Islet precursor cell (in vitro differentiated cells): ENCODE results near the gene KIAA0513.
"Not testable (repeated sequence)": the region's sequence is repeated elsewhere in the genome, so short reads cannot be mapped to it uniquely, and the experiment has no call there.

Experiments used
- DNase-seq: peaks from one replicate; pipeline ENCODE4 v3.0.0-alpha.2; 2018

Gene KIAA0513

DNA sequence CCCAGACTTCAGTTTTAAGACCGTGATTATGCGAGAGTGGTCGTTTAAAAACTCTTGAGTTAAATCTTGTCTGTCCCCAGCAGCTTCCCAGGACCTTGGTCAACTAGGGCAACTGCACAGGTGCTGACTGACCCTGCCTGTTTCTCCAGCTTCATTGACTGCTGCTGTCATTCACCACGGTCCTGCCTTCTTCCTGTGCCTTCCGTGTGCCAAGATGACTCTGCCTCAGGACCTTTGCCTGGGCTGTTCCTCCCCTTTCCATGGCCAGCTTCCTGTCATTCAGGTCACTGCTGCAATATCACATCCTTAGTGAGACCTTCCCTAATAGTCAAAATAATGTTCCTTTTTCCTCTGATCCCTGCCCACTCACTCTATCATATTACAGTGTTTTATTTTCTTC is 3.9 kb downstream of the KIAA0513 start:
- no peak for DNase-seq

DNA sequence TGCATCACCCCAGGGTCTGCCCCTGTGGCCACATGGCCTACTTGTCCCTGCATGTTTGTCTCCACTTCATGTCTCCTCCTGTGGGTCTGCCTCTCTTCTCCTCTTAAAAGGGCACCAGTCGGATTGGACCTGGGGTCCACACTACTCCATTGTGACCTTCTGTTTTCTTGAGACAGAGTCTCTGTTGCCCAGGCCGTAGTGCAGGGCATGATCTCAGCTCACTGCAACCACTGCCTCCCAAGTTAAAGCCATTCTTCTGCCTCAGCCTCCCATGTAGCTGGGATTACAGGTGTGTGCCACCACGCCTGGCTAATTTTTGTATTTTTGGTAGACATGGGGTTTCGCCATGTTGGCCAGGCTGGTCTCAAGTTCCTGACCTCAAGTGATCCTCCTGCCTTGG is 4.6 kb downstream of the KIAA0513 start:
- not testable (repeated sequence) for DNase-seq

DNA sequence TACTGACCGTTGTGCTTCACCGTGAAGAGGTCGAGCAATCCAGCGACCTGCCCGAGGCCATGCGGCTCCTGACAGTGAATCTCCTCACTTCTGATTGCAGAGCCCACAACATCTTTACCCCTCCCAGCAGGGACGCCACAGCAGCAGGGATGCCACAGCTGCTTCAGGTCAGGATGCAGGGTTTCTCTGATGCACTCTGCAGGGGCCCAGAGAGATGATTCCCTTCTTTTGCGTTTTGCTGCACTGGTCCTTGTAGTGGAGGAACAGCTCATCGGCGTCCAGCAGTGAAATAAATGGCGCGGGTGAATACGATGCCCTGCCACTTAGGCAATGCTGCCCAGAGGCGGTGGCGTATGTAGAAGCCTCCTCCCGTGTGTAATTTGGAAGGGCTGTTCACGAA is 5.6 kb downstream of the KIAA0513 start:
- no peak for DNase-seq

DNA sequence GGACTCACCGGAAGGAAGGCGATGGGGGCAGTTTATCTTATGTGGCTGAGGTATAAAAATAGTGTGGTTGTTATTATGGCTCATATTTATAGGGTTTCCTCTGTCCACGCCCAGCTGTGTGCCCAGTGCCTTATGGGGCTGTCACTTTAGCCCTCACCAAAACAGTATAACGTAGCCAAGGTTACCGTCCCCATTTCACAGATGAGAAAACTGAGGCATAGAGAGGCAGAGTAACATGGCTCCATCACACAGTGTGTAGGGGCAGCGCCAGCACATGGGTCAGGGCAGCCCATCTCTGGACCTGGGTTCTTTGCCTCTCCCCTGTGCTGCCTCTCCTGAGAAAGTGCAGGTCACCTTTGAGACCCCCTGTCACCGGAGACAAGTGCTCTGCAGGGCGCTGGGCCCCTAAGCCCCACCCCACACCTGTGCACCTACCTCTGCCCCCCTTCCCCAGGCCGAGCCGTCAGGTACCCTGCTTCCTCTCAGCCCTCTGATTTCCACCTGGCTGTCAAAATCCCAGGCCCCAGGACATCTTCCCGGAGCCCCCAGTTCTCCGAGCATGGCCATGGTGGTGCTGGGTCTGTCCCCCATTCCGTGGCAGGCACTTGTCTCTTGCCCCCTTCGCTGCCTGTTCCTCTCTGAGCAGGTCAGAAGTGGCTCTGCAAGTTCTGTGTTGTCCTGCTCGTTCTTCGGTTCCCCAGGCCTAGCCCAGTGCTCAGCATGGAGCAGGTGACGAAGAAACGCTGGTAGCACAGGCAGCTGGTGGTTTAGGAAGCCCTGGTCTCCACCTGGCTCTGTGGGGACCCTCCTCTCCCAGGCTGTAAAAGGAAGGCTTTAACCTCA is 7.2 kb downstream of the KIAA0513 start:
- no peak for DNase-seq

DNA sequence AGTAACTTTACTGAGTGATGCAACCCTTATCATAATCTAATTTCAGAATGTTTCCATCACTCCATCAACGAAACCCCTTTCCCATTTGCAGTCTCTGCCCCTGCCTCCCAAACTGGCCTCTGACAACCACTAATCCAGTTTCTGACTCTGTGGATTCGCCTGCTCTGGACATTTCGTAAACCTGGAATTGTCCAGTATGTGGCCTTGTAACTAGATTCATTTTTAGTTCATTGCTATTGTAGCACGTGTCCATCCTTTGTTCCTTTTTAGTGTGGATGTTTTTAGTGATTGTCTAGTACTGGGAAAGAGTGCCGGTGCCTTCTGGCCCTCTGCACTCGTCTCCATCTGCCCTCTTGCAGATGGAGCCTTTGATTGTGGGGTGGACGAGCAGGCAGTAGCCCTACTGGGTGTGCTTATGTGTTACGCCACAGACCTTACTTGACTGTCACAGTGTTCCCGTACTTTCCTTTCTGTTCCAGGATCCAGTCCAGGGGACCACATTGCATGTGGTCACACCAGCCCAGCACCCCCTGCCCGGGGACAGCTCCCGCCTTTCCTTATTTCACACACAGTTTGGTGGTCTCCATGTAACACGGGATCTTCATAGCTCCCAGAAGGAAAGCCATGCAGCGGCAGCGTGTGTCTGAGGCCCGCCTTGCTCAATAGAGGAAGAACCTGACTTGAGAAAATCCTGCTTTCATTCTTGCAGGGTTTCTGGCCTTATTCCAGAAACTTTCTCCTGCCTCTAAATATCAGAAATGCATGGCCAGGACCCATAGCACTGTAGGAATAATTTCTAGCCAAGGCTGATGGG is 8.8 kb downstream of the KIAA0513 start:
- DNase-seq: no peak

DNA sequence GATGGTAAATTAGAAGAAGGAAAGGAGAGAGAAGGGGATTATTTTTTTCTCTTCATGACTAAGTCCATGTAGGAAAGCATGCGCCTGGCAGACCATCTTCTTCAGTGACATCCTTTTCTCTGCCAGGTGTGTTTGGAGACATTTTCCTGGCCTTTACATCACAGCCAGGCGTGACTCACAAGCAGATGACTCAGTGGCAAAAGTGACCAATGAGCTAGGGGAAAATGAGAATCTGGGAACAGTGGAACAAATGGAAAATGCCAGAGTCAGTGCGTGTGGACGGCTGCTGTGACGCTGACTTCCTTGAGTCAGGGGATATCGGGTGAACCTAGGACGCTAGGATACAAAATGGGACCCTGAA is 9.4 kb downstream of the KIAA0513 start:
- peak; percentile 82 for DNase-seq

DNA sequence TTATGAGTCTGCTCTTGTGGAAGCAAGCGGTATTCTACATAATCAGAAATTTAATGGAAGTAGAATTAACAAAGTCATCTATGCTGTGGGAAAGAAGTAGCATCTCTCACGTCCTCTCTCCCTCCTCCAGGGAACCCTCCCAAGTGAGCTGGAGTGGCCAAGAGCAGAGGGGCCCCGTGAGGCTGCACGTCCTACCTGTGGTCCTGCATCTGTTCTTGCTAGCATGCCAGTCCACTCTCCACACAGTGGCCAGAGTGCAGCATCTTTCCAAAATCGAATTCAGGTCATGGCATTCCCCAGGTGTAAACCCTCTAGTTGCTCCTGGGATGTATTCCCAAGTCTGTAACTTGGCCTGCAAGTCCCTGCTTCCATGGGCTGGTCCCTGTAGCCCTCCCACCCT is 10.1 kb downstream of the KIAA0513 start:
- DNase-seq: no peak

DNA sequence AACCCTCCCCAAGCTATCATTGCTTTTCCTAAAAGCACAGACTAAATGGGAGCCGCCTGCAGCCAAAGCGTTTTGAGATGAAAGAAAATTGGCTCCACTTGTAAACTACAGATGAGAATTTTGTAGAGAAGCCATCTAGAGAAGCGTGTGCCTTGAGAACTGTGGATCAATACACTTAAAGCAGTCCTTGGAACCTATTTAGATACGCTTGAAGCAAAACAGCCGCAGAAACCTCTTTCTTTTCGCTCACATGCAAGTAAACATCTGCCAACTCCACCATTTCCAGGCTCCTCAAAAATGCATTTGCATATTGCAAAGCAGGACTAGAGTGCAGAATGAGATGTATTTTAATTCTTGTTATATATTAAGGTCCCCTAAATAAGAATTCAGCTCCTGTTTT is 13.1 kb downstream of the KIAA0513 start:
- no peak for DNase-seq

DNA sequence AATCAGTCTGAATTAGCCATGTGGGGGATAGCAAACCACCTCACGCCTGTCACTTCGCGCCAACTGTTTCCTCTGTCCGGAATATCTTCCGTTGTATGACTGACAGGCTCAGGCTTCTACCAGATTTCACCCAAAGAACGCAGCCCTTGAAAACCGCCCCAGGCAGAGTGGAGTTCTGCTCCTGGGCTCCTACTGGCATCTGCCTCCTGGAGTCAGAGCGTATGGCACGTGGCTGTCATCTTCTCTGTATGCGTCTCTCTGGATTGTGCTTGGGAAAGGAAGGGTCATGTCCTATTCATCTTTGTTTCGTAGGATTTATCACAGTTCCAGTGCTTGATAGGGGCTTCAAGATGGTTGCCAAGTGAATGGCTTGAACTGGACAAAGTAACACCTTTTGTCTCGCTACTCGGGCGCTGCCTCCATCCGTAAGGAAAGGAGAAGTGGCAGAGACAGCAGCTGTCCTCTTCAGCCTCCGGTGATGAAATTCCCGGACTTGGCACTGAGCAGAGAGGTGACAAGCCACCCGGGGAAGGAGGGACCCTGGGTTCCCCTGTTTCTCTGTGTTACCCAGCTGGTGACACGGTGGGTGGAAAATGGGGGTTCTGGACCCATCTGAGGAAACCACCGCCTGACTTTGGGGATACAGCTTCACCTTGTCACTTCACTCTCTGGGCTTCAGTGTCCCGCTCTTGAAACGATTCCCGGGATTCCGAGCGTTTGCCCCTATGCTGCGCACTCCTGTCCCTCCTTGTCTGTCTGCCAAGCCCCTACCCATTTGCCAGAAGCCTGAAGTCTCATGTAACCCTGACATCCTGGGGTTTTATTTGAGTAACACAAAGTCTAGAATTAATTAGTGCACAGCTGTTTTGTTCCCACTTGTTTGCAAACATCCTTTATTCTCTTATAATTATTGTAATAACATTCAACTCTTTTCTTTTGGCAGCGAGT is 13.9 kb downstream of the KIAA0513 start:
- DNase-seq: no peak

DNA sequence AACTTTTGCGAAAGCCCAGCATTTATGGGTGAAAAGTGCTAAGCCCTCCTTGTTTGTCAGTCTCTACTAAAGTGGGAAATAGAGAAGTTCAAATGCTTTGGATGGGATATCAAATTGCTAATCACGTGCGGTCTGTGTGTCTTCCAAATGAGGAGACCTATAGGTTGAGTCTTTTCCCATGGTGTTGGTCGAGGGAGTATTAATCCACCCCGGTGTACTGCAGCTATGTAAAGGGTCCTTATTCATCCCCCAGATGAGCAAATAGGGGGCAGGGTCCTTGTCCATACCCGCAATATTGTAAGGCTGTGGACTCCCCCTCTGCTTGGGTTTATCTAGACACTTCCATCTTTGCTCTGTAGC is 14.6 kb downstream of the KIAA0513 start:
- DNase-seq: no peak

DNA sequence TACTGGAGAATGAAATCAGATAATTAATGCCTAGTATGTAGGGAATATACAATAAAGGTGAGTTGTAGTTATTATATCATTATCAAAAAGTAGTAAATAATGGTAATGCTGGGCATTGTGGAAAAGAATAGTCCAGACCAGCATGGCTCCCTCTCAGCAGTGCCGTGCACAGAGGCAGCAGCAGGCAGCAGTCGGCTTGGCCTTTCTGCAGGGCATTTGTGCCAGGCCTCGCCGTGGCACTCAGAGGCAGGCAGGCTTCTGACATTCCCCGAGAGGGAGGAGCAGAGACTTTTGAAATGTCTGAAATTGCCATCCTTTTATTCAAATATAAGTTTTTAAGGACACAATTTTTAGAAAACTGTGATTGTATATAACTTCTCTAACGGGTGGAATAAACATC is 15.0 kb downstream of the KIAA0513 start:
- no peak for DNase-seq

DNA sequence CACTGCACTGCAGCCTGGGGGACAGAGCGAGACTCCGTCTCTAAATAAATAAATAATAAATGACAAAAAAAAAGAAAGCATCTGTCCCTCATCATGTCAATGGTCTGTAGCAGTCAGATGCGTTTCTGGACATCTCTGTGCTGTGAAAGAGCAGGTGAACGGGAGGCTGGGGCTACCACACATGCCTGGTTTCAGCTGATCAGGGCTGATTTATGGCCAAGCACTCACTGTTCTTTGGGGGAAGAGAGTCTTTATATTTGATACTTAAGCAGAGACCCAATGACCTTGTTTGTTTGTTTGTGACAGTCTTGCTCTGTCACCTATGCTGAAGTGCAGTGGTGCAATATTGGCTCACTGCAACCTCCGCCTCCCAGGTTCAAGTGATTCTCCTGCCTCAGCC is 17.5 kb downstream of the KIAA0513 start:
- no peak for DNase-seq

DNA sequence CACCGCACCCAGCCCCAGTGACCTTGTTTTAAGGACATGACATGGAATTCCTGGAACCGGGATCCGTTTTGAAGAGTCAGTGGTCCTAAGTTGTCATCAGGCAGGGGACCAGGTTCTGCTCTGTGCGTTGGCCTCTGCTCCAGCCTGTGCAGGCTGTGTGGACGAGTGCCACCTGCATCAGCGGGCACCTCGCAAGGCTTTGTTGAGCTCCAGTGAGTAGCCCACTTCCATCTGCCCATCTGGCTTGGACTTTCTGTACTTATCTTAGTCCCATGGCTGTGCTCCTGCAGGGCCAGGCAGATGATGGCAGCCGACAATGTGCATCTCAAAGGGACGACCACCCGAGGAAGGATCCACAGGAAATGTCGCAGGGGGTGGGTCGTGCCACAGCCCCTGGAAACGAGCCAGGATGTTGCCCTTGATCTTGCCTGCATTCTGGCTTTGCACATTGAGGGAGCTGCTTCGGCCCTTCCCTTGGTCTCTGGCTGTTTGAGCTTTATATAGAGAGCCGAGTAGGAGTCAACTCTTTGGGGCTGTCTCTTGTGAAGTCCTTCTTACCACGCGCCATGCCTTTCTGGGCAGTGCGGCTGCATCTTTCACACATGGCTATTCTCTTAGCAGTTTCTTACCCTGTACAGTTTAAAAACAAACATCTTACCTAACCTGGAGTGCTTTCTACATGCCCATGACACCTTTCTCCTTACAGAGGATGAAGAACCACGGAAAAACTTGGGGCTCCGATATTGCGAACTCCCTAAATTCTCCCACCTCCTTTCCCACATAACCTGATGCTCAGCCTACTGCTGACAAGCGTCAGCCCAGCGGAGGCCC is 18.3 kb downstream of the KIAA0513 start:
- no peak for DNase-seq

DNA sequence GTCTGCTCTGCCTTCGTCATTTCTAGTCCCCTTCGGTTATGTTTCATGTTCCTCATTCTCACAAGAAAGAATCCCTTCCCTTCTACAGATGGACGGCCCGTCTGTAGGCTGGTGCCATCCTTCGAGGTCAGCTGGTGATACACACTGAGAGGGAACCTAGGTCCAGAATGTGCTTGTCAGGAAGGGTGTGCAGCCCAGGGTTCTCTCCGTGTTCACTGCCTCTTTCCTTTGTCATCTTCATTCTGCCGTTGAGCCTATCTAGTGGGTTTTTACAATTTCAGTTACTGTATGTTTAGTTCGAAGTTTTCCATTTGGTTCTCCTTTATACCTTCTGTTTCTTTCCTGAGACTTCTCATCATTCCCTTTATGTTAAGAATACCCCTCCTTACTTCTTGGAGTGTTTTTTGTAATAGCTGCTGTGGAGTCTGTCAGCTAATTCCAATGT is 18.9 kb downstream of the KIAA0513 start:
- no peak for DNase-seq

DNA sequence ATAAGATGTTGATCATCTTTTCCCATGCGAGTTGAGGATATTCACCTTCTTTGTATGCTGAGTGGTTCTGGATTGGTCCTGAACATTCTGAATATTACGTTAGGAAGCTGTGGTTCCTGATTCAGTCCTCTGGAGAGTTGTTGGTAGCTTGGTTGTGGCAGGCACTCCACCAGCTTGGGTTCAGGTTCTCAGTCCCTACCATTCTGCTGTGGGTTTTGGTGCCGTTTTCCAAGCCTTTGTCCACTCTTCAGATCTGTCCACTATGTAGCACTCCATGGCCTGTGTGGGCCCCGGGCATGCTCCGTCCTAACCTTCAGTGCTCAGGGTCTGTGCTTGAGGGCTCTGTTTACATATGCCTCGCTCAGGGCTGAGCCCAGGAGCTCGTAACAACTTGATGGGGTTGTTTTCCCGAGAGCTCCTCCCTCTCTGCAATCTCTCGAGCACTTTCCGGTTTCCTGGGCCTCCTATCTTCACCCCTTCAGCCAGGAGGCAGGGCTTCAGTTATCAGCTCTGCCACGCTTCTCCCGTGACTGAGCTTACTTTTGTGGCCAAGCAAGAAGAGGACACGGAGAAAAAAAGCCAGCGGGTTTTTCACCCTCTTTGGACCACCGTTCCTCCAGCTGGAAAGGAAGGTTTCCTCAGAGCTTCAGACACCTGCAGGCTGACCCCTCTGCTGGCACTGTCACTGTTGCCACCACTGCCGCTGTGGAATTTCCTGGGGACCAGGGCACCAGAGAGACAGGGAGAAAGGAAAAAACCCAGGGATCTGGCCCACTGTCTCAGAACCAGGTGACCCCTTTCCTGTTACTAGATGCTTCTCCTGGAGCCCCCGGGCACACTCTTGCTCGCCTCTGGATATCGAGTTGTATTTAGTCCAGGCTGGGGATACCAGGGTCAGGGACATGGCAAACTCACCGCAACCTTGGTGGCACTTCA is 19.6 kb downstream of the KIAA0513 start:
- DNase-seq: no peak

DNA sequence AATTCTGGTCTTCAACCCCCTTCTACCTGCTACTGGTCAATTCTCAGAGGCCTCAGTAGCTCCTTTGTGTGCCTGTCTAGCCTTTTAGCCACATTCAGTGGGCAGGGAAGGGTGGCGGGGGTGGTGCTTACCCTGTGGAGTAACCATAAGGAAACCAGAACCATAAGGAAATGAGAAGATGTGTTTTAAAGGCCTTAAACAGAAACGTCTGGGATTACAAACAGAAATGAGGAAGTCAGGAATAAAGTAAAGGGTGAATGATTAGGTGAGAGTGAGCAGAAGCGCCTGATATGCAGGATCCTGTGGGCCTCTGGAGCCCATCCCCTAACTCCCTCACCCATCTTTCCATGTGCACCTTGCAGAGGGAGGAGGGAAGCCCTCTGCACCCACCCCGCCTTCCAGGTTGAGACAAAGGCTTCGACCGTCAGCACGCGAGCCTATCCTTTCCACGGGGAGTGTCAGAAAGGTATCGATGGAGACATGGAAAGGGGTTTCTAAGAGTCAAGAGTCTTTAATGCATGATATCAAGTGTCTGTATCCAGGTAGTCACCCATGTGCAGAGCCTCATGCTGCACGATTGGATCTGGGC is 20.4 kb downstream of the KIAA0513 start:
- no peak for DNase-seq

DNA sequence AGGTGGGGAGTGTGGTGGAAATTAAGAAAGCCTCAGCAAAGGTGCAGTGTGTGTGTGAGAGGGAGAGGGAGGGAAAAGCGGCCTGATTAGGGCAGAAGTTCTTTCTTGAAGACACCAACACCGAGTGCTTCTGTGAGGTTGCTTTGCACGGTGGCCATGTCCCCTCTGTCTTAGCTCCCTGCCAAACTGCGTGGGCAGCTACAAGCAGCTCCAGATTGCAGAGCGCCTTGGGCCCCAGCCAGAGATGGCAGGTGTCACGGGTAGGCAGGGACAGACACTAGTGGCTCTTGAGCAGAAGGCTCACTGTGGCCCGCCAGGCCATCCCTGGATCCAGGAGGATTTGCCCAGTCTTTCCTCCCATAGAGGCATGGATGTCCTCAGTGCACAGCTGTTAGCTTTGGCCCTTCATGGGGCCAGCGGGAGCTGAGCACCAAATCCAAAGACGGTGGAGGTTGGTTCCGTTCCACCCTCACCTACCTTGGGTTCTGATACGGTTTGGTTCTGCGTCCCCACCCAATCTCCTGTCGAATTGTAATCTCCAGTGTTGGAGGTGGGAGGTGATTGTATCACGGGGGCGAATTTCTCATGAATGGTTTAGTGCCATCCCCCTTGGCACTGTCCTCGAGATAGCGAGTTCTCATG is 21.4 kb downstream of the KIAA0513 start:
- no peak for DNase-seq

DNA sequence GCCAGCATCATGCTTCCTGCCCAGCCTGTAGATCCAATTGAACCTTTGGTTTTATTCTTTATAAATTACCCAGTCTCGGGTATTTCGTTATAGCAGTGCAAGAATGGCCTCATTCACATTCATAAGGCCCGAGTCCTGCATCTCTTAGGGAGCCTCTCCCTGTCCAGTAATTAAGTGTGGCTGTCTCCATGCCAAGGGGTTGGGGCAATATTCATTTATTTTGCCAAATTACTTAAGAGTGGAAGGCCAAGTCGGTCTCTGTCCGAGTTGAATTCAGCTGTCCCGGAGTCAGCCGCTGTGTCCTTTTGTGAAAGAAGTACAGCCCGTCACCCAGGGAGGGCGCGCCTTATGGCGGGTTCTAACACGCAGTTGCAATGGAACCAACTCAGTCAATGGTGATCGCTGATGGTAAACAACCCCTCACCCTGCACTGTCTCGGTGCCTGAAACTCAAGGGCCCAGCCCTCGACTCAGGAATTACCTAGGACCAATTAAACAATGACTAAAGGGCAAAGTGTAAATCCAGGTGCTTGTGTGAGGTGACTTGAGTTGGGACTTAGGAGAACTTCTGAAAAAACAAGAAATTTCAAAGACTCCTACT is 22.2 kb downstream of the KIAA0513 start:
- no peak for DNase-seq

DNA sequence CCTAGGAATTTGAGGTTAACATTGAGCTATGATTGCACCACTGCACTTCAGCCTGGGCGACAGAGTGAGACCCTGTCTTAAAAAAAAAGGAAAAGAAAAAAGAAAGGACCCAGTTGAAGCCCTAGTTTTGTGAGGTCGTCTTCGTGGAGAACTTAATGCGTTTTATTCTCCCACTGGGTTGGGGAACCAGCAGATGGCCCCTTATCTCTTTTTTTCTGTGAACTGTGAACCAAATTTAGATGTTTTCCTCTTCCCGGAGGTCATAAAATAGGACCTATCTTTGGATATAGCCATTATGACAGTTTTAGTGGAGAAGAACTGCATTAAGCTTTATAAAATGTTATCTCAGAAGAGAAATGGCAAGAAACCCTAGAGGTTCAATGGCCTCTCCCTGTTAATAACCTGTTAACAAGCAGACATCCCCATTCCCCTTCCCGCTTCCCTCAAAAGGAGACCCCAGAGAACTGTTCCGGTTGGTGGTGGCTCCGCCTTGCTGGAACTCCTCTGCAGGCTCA is 23.5 kb downstream of the KIAA0513 start:
- DNase-seq: no peak

DNA sequence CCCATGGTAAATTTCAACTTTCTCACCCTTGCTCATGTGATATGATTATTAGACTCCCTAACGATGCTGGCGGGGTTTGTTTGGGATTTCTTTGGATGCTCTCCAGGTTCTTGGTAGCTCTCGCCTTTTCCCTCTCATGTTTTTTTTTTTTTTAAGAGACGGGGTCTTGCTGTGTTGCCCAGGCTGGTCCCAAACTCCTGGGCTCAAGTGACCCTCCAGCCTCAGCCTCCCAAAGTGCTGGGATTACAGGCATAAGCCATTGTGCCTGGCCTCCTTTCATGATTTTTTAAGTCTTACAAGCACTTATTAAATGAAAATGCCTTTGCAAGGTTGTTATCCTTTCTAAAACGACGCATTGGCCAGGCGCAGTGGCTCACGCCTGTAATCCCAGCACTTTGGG is 24.1 kb downstream of the KIAA0513 start:
- no peak for DNase-seq
